AG10803 (cell line): ENCODE results near the gene TWIST2.

ENCODE experiments used
- DNase-seq: peaks from one replicate; pipeline ENCODE4 v3.0.0; 2010; ENCODE audit warnings: low read depth
- H3K4me3 ChIP-seq: 2 replicates; pipeline ENCODE4 v1.5.1; 2011; ENCODE audit warnings: mild to moderate bottlenecking, low read length, control low read depth
- CTCF ChIP-seq: conservative IDR thresholded peaks from 2 replicates; pipeline ENCODE4 v1.5.1; 2011; ENCODE audit warnings: mild to moderate bottlenecking, low read length, control low read depth, inconsistent platforms

Gene TWIST2

GRCh38 chr2:238846378-238846627 lies 1.6 kb upstream of the TWIST2 start:
- H3K4me3 ChIP-seq, result peak overlapping the region; percentile 88
- no peak for TF ChIP-seq CTCF
- DNase-seq, result no peak

GRCh38 chr2:238846628-238847418 lies 1.1 kb upstream of the TWIST2 start:
- peak overlapping the region; percentile 88 for H3K4me3 ChIP-seq
- DNase-seq, result peak; percentile 49
- TF ChIP-seq CTCF, result no peak

- H3K4me3 ChIP-seq, result peak overlapping the region; percentile 88
- DNase-seq, result no peak
- TF ChIP-seq CTCF, result no peak
These were observed 475 bp upstream of the TWIST2 start for GRCh38 chr2:238847419-238847801.

GRCh38 chr2:238848691-238848975 lies 748 bp downstream of the TWIST2 start:
- DNase-seq, result no peak
- H3K4me3 ChIP-seq, result peak overlapping the region; percentile 99
- TF ChIP-seq CTCF, result no peak

- DNase-seq, result peak; percentile 26
- H3K4me3 ChIP-seq, result peak overlapping the region; percentile 99
- no peak for TF ChIP-seq CTCF
These were observed 1.3 kb downstream of the TWIST2 start for GRCh38 chr2:238848976-238849853.

GRCh38 chr2:238850091-238850490 lies 2.2 kb downstream of the TWIST2 start:
- no peak for TF ChIP-seq CTCF
- DNase-seq, result peak; percentile 39
- peak overlapping the region; percentile 99 for H3K4me3 ChIP-seq

- no peak for TF ChIP-seq CTCF
- H3K4me3 ChIP-seq, result peak overlapping the region; percentile 99
These were observed 3.1 kb downstream of the TWIST2 start for GRCh38 chr2:238851026-238851425.

More at GRCh38 chr2:238851026-238851425, 3.1 kb downstream of the TWIST2 start:
- peak; percentile 30 for DNase-seq
